ENCODE data around the gene FRMD4A. TPM values are rescaled to one million over a fixed set of nuclear protein-coding genes. Genes with fewer than 3 reads are reported as not detected.
A peak's percentile ranks its signal among the peaks of the same experiment; 100 is the strongest.

Gene FRMD4A
- total RNA-seq, 2 experiments from 2014 or later: 3.1 to 3.7 TPM

DNA sequence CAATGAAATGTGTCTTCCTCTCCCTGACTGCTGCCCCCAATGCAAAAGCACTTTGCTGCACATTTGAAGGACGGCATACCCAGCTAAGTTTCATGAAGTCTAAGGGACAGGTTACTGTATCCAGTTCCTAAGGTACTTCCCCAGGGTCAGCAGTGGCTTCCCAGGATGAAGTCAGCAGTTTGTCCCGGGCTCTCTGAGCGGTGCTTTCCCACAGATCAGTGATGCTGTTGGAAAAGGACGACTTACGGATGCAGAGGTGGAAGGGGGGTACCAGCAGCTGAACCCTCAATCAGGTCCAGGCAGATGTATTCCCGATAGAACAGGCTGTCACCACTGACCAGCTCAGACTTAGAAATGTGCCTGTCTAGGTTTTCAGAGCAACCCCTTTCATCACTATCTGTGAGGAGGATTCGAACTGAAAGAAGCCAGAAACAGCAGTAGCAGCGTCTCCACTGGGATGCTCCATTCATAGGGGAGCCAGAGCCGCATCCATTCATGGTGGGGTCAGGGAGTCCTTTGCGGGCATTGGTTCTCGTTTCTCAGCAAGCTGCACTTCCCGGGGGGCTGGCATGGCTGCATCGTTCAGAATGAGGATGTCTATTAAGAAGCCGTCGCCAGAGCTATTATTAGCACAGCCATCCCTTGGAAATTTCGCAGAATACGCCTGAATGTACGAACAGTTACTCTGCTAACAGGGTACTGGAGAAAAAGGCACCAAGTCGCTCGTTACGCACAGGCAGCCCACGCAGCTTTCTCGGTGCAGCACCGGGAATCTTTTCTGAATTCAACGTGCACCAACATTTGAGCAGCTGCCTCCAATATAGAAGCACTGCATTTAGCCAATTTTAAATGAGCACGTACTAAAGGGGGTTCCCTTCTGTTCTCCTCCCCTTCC is 440.2 kb downstream of the FRMD4A start:
- H3K4me1 Mint-ChIP-seq (ENCODE audit: low read depth): peaks cover 33% of the 10 kb centered on the region
- TF ChIP-seq, protein P1, sequence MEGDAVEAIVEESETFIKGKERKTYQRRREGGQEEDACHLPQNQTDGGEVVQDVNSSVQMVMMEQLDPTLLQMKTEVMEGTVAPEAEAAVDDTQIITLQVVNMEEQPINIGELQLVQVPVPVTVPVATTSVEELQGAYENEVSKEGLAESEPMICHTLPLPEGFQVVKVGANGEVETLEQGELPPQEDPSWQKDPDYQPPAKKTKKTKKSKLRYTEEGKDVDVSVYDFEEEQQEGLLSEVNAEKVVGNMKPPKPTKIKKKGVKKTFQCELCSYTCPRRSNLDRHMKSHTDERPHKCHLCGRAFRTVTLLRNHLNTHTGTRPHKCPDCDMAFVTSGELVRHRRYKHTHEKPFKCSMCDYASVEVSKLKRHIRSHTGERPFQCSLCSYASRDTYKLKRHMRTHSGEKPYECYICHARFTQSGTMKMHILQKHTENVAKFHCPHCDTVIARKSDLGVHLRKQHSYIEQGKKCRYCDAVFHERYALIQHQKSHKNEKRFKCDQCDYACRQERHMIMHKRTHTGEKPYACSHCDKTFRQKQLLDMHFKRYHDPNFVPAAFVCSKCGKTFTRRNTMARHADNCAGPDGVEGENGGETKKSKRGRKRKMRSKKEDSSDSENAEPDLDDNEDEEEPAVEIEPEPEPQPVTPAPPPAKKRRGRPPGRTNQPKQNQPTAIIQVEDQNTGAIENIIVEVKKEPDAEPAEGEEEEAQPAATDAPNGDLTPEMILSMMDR (IDR thresholded peaks at IDR 0.05): no peak
- ChIA-PET CTCF (no interaction called here), POLR2A (interaction anchor here (0.5 kb wide), 1 partner anchor 29 kb away, joined by 3 read pairs; no protein-coding TSS in a partner anchor)
- H3K4me3 Mint-ChIP-seq: peak overlapping the region; percentile 86
- intact Hi-C loops (cut with DNase I, micrococcal nuclease): no loop called here
- ATAC-seq (ENCODE audit: poor library complexity): no peak
- Histone ChIP-seq H3K27ac (ENCODE audit: low read depth in 1 of 2, low read length in 2 of 2) (no peak overlapping the region), H3K9me3 (ENCODE audit: control insufficient read depth in 1 of 2, insufficient read depth in 1 of 2, low read length in 2 of 2) (no peaks in the 10 kb centered on the region), H3K4me1 (ENCODE audit: insufficient read depth, low read length) (peaks cover 21% of the 10 kb centered on the region), H3K4me3 (ENCODE audit: low read length) (peak overlapping the region; percentile 36), H3K36me3 (ENCODE audit: insufficient read depth, low read length) (no peaks in the 10 kb centered on the region), H3K27me3 (ENCODE audit: control insufficient read depth in 1 of 2, insufficient read depth in 2 of 2, low read length in 2 of 2) (peaks cover 24 to 47% of the 10 kb centered on the region in 2 experiments)
- H3K9me3 Mint-ChIP-seq: no peaks in the 10 kb centered on the region
- H3K27ac Mint-ChIP-seq: no peak overlapping the region
- H3K36me3 Mint-ChIP-seq (ENCODE audit: low read depth): no peaks in the 10 kb centered on the region
- peaks cover 88% of the 10 kb centered on the region for H3K27me3 Mint-ChIP-seq
- DNase-seq: peak in 1 of 14 experiments; percentile 3

GRCh38 chr10:13887761-13888160 is 443.0 kb downstream of the FRMD4A start:
- no peak for DNase-seq
- intact Hi-C loops (cut with DNase I, micrococcal nuclease): no loop called here
- no peak overlapping the region for H3K27ac ChIP-seq (ENCODE audit: low read depth in 1 of 2, low read length in 2 of 2)
- H3K4me3 ChIP-seq (ENCODE audit: low read length): no peak overlapping the region
- Mint-ChIP-seq H3K36me3 (ENCODE audit: low read depth) (no peaks in the 10 kb centered on the region), H3K4me1 (ENCODE audit: low read depth) (peaks cover 20% of the 10 kb centered on the region), H3K27me3 (peaks cover 77% of the 10 kb centered on the region), H3K9me3 (no peaks in the 10 kb centered on the region), H3K27ac (no peak overlapping the region), H3K4me3 (no peak overlapping the region)
- TF ChIP-seq, protein P1 (IDR thresholded peaks at IDR 0.05): no peak
- no peak for ATAC-seq (ENCODE audit: poor library complexity)
- H3K9me3 ChIP-seq (ENCODE audit: control insufficient read depth in 1 of 2, insufficient read depth in 1 of 2, low read length in 2 of 2): no peaks in the 10 kb centered on the region
- POLR2A ChIA-PET: no interaction called here
- H3K4me1 ChIP-seq (ENCODE audit: insufficient read depth, low read length): peaks cover 18% of the 10 kb centered on the region
- H3K36me3 ChIP-seq (ENCODE audit: insufficient read depth, low read length): no peaks in the 10 kb centered on the region
- peaks cover 21 to 32% of the 10 kb centered on the region in 2 experiments for H3K27me3 ChIP-seq (ENCODE audit: control insufficient read depth in 1 of 2, insufficient read depth in 2 of 2, low read length in 2 of 2)
- CTCF ChIA-PET: interaction anchor here (0.8 to 0.9 kb wide), 2 partner anchors 97 to 132 kb away, joined by 3 read pairs; no protein-coding TSS in a partner anchor

DNA sequence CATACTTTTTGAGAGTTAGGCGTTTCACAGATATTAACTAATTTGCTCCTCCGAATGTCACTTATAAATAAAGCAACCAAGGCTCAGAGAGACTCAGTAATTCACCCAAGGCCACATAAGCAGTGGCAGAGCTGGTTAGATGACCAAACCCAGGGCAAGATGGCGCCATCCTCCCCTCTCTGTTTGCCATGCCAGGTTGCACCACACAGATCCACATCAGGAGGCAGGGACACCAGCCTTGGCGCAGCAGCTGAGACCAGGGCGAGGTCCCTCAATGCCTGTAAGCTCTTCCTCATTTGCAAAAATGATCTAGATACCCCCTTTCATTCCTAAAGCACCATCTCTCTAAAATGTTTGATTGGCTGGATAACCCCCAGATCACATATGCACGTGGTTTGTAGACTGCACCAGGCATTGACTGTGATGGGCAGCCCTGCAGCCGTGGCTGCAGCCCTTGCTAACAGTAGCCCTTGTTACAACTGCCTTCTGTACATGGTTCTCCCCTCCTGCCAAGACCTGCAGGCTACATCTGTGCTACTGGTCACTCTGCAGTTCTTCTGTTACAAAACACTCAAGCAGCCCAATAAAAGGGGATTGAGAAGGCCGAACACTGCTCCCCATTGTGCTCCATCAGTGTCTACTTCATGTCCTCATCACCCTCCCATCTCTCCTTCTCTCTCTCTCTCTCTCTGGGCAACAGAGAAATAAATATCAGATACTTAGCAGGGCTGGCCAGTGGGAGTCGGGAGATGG is 445.3 kb downstream of the FRMD4A start:
- Histone ChIP-seq H3K27me3 (ENCODE audit: control insufficient read depth in 1 of 2, insufficient read depth in 2 of 2, low read length in 2 of 2) (peaks cover 3 to 13% of the 10 kb centered on the region in 2 experiments), H3K9me3 (ENCODE audit: control insufficient read depth in 1 of 2, insufficient read depth in 1 of 2, low read length in 2 of 2) (no peaks in the 10 kb centered on the region), H3K4me3 (ENCODE audit: low read length) (no peak overlapping the region), H3K4me1 (ENCODE audit: insufficient read depth, low read length) (peaks cover under 1% of the 10 kb centered on the region), H3K36me3 (ENCODE audit: insufficient read depth, low read length) (no peaks in the 10 kb centered on the region), H3K27ac (ENCODE audit: low read depth in 1 of 2, low read length in 2 of 2) (no peak overlapping the region)
- peaks cover 4% of the 10 kb centered on the region for H3K4me1 Mint-ChIP-seq (ENCODE audit: low read depth)
- ChIA-PET CTCF (no interaction called here), POLR2A (no interaction called here)
- H3K27ac Mint-ChIP-seq: no peak overlapping the region
- H3K27me3 Mint-ChIP-seq: peaks cover 58% of the 10 kb centered on the region
- intact Hi-C loops (cut with DNase I, micrococcal nuclease): no loop called here
- no peaks in the 10 kb centered on the region for H3K36me3 Mint-ChIP-seq (ENCODE audit: low read depth)
- TF ChIP-seq, protein P1 (IDR thresholded peaks at IDR 0.05): no peak
- ATAC-seq (ENCODE audit: poor library complexity): no peak
- H3K4me3 Mint-ChIP-seq: no peak overlapping the region
- H3K9me3 Mint-ChIP-seq: no peaks in the 10 kb centered on the region
- no peak for DNase-seq
